Psoas muscle (tissue), 8 donors: ENCODE data around the gene HDLBP. TPM values are rescaled to one million over a fixed set of nuclear protein-coding genes. Genes with fewer than 3 reads are reported as not detected.
"Not testable (repeated sequence)": the region's sequence is repeated elsewhere in the genome, so short reads cannot be mapped to it uniquely, and the experiment has no call there.

Source experiments
- ATAC-seq, 4 donors: fragments of 200-7000 bp; cut with Tn5 transposase; one replicate each; pipeline ENCODE4 v1.9.1; 2020; ENCODE audit warnings: moderate library complexity in 3 of 4, mild to moderate bottlenecking in 2 of 4
- DNase-seq, 2 donors: peaks; one replicate each; pipeline ENCODE4 v3.0.0-alpha.2; 2020
- H3K27ac ChIP-seq: fragments of 200-600 bp; one replicate; pipeline ENCODE4 v1.8.0; 2022
- H3K27me3 ChIP-seq, 3 donors: fragments of 200-600 bp in 1 of 3; one replicate each; pipeline versions ENCODE4 v1.6.1 to v1.8.0; 2013 to 2022; ENCODE audit warnings: low read length in 2 of 3, mild to moderate bottlenecking in 2 of 3, moderate library complexity in 1 of 3; ENCODE audit not compliant: insufficient read depth in 3 of 3
- H3K36me3 ChIP-seq, 2 donors: fragments of 200-600 bp in 1 of 2; one replicate each; pipeline versions ENCODE4 v1.6.1 to v1.8.0; 2013 to 2022; ENCODE audit warnings: low read depth in 1 of 2, mild to moderate bottlenecking in 1 of 2, moderate library complexity in 1 of 2; ENCODE audit not compliant: insufficient read depth in 1 of 2
- H3K4me1 ChIP-seq: fragments of 200-600 bp; one replicate; pipeline ENCODE4 v1.8.0; 2022
- H3K4me3 ChIP-seq: fragments of 200-600 bp; one replicate; pipeline ENCODE4 v1.8.0; 2022; ENCODE audit warnings: mild to moderate bottlenecking
- H3K9me3 ChIP-seq: fragments of 200-600 bp; one replicate; pipeline ENCODE4 v1.8.0; 2022
- WGBS, 3 donors: extraction: QIAGEN DNeasy Blood & Tissue Kit; methylation state at CpG; one replicate each; pipeline versions ENCODE4 v1.1.6 to v1.1.7; 2013; 5-methylcytosine and 5-hydroxymethylcytosine counted together
- intact Hi-C, 2 donors: fragments of 100-400 bp; cut with DNase I; formaldehyde crosslinking; loops; one replicate each; pipeline versions ENCODE4 v1.11.0 to v1.14.2; 2022
- polyA plus RNA-seq, 3 donors: library from polyadenylated mRNA; stranded (reverse); fragments of 200-250 nt; gene quantifications; one replicate each; pipeline ENCODE4 v1.2.3, GENCODE V29; 2013
- total RNA-seq, 4 donors: library from RNA; stranded (reverse); fragmentation: NEBNext Ultra II Directional in 2 of 4; extraction: Animal tissue kit (Norgen Biotek cat#: 25700) in 2 of 4; gene quantifications; one replicate each; pipeline versions ENCODE4 v1.2.1 to v1.2.4, GENCODE V29; 2021 to 2023
- TF ChIP-seq, protein P1 (sequence below): fragments of 200-600 bp; IDR thresholded peaks from one replicate; pipeline ENCODE4 v1.8.0; 2022; ENCODE audit warnings: antibody characterized with exemption
- donor health status: healthy with polysubstance abuse.
- donor health status: DM: no; HTN: no; CAD: no; lungs with moderate emphysema.
- donor health status: Bipolar disorder and iron deficiency.
- donor health status: healthy.
- donor health status: DM: yes; HTN: yes; CAD: no.
- donor health status: DM: no; HTN: no; CAD: no.
- donor health status: DM: no; HTN: no; CAD: no.
- donor health status: DM: yes; HTN: yes; CAD: no.

Gene HDLBP
- total and polyA plus RNA-seq, 7 donors: 264 to 526 (median 421) TPM

DNA sequence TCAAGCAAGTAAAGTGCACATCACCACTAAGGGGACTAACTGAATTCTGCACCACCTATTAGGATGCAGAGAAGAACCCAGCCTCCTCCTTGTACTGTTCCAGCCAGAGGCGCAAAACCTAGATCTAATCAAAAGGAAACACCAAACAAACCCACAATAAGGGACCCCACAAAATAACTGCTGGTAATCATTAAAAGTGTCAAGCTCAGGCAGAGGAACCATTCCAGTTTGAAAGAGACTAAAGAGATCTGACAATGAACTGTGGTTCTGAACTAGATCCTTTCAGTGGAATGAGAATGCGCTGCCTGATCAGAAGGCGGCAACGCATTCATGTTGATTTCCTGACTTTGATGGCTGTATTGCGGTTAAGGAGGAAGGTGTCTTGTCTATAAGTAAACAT is 16.8 kb downstream of the HDLBP start:
- H3K9me3 ChIP-seq: no peaks in the 10 kb centered on the region
- no peak overlapping the region for H3K27ac ChIP-seq
- ATAC-seq: no peak
- no peaks in the 10 kb centered on the region for H3K36me3 ChIP-seq
- peaks cover 51% of the 10 kb centered on the region for H3K4me1 ChIP-seq
- WGBS, 3 donors: 89 to 95% (median 90%) methylated on average over 5 of the region's 5 CpGs
- no peak for DNase-seq
- H3K27me3 ChIP-seq: no peaks in the 10 kb centered on the region
- H3K4me3 ChIP-seq: no peak overlapping the region
- intact Hi-C loops: no loop called here
- TF ChIP-seq, protein P1, sequence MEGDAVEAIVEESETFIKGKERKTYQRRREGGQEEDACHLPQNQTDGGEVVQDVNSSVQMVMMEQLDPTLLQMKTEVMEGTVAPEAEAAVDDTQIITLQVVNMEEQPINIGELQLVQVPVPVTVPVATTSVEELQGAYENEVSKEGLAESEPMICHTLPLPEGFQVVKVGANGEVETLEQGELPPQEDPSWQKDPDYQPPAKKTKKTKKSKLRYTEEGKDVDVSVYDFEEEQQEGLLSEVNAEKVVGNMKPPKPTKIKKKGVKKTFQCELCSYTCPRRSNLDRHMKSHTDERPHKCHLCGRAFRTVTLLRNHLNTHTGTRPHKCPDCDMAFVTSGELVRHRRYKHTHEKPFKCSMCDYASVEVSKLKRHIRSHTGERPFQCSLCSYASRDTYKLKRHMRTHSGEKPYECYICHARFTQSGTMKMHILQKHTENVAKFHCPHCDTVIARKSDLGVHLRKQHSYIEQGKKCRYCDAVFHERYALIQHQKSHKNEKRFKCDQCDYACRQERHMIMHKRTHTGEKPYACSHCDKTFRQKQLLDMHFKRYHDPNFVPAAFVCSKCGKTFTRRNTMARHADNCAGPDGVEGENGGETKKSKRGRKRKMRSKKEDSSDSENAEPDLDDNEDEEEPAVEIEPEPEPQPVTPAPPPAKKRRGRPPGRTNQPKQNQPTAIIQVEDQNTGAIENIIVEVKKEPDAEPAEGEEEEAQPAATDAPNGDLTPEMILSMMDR: no peak

DNA sequence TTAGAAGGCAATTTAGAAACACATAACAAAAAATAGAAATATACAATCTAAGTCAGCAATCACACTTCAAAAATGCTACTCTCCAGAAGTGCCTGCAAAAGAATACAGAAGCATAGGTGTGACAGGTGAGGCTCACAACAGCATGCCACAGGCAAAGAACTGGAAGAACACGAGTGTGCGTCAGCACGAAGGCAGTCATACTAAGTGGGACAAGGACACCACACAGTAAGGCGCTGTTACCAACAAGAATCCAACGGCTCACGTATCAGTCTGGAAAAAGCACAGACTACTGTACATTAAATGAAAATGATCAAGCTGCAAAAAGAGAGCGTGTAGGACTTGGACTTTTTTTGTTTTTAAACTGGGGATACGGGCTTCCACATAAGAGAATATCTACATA is 18.7 kb downstream of the HDLBP start:
- DNase-seq (no peak), ATAC-seq (peak; percentile 40 to 78 (median 74))
- no peaks in the 10 kb centered on the region for H3K36me3 ChIP-seq
- no peaks in the 10 kb centered on the region for H3K9me3 ChIP-seq
- intact Hi-C loops: no loop called here
- H3K27me3 ChIP-seq: no peaks in the 10 kb centered on the region
- H3K4me3 ChIP-seq: no peak overlapping the region
- TF ChIP-seq, protein P1: no peak
- H3K4me1 ChIP-seq: peaks cover 42% of the 10 kb centered on the region
- 57 to 86% (median 60%) methylated on average over 8 of the region's 8 CpGs for WGBS, 3 donors
- H3K27ac ChIP-seq: peak overlapping the region; percentile 30

DNA sequence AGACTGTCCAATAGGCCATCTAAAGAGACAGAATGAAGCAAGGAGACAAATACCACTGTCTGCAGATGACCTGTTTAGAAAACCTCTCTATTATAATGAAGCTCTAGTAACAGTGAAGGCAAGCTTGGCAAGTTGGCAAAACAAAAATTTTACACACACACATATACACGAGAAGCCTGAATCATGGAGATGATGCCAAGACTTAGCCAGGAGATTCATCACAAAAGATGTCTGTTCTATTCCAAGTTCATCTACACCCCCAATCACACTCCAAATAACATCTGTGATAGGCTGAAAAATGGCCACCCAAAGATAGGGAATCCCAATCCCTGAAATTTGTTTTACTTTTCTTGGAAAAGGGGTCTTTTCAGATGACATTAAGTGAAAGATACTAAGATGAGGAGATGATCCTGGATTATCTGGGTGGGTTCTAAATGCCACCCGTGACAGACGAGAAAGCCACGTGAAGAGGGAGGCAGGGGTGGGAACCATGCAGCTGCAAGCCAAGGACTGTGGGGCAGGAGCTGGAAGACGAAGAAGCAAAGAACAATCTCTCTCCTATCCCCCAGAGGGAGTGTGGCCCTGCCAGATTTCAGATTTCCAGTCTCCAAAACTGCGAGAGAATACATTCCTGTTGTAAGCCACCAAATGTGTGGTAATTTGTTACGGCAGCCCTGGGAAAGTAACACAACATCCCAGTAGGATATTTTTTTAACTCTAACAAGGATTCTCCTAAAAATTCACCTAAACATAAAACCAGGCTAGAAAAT is 20.0 kb downstream of the HDLBP start:
- intact Hi-C loops: no loop called here
- no peak overlapping the region for H3K4me3 ChIP-seq
- H3K4me1 ChIP-seq: peaks cover 41% of the 10 kb centered on the region
- WGBS, 3 donors: 51 to 64% (median 58%) methylated on average over 7 of the region's 7 CpGs
- DNase-seq: no peak
- no peaks in the 10 kb centered on the region for H3K36me3 ChIP-seq
- no peak overlapping the region for H3K27ac ChIP-seq
- H3K27me3 ChIP-seq: no peaks in the 10 kb centered on the region
- H3K9me3 ChIP-seq: no peaks in the 10 kb centered on the region
- TF ChIP-seq, protein P1: no peak
- ATAC-seq: no peak

DNA sequence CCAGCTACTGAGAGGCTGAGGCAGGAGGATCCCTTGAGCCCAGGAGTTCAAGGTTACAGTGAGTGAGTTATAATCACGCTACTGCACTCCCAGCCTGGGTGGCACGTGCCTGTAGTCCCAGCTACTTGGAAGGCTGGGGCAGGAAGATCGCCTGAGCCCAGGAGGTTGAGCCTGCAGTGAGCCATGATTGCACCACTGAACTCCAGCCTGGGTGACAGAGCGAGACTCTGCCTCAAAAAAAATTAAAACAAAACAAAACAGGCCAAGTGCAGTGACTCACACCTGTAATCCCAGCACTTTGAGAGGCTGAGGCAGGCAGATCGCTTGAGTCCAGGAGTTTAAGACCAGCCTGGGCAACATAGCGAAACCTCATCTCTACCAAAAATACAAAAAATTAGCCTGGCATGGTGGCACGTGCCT is 22.1 kb downstream of the HDLBP start:
- H3K36me3 ChIP-seq, intact Hi-C loops, DNase-seq, H3K27me3 ChIP-seq, H3K27ac ChIP-seq, H3K4me3 ChIP-seq, H3K9me3 ChIP-seq: not testable (repeated sequence)
- peaks cover 47% of the 10 kb centered on the region for H3K4me1 ChIP-seq
- ATAC-seq: peak in 3 of 4 donors; percentile 26 to 57 (median 26)
- 87 to 91% (median 88%) methylated on average over 7 of the region's 7 CpGs for WGBS, 3 donors

DNA sequence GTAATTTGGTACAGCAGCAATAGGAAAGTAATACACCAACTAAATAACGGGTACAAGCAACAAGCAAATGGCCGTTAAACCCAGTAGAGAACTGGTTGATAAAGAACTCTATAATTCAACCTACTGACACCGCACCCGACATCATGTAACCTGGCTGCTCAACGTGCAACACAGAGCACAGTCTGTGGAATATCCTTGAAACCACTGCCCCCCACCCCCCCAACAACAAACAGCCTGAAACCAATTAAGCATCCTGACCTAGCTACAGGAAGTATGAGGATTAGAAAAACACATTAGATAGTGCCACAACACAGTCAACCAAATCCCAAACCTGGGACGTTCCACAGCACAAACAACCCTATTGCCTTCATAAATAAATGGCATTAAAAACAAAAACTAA is 23.5 kb downstream of the HDLBP start:
- H3K27me3 ChIP-seq: no peaks in the 10 kb centered on the region
- intact Hi-C loops: no loop called here
- H3K4me3 ChIP-seq: no peak overlapping the region
- no peaks in the 10 kb centered on the region for H3K36me3 ChIP-seq
- WGBS, 3 donors: 70 to 75% (median 75%) methylated on average over 6 of the region's 6 CpGs
- ATAC-seq: no peak
- no peak for DNase-seq
- TF ChIP-seq, protein P1: no peak
- H3K27ac ChIP-seq: no peak overlapping the region
- peaks cover 40% of the 10 kb centered on the region for H3K4me1 ChIP-seq
- no peaks in the 10 kb centered on the region for H3K9me3 ChIP-seq
